OCI-M2 (cell line): Measurements from ENCODE around the gene OR6C2.
"Not testable (repeated sequence)": the region's sequence is repeated elsewhere in the genome, so short reads cannot be mapped to it uniquely, and the experiment has no call there.

ENCODE experiments used
- DNase-seq: peaks from one replicate; lab custom pipeline; 2025; ENCODE audit not compliant: unreplicated experiment; lab: John Stamatoyannopoulos, UW

Gene OR6C2

DNA sequence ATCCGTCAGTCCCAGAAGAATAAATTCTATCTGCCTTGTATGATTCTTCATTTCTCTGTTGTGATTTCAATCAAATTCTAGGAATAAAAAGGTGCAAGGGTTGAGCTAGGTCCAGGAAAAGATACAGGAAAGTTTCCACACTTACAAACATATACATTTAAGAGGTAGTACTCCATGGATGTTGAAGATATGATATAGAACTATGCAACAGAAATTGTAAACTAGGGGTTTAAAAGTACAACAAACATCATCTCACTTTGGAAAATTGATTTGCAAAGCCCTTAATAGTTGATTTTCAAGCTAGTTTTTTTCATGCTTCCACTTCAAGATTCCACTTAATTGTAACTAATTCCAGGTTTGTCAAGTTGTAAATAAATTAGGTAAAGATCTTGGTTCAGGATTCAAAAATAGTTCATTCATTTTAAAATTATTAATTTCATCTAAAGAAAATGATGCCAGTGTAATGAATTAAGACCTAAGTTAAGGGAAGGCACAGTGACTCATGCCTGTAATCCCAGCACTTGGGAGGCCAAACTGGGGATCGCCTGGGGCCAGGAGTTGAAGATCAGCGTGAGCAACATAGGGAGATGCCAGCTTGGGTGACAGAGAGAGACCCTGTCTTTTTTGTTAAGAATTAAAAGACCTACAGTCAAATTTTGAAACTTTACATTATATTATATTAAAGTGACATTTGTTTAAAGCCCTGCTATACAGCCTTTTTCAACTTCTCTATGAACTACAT is 26.4 kb downstream of the OR6C2 start, which contains the start of gene OR6C70:
Gene OR6C70, minus strand, starts transcription at position 51 of the 742 bp plus-strand sequence. Its CDS starts 0 bp downstream, at position 51.
- no peak for DNase-seq

DNA sequence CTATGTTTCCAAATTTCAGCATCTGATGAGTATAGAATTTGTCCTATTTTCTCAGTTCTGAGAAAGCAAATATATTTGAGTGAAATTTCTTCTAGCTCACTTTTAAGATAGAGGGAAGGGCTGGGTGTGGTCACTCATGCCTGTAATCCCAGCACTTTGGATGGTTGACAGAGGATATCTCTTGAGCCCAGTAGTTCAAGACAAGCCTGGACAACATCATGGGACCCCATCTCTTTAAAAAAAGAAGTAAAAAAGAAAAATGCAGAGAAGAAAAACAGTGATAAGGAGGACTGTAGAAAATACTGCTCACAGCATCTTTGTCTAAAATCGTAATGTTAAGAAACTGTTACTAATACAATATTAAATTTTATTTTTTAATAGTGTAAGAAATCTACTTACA is 28.4 kb downstream of the OR6C2 start:
- no peak for DNase-seq

DNA sequence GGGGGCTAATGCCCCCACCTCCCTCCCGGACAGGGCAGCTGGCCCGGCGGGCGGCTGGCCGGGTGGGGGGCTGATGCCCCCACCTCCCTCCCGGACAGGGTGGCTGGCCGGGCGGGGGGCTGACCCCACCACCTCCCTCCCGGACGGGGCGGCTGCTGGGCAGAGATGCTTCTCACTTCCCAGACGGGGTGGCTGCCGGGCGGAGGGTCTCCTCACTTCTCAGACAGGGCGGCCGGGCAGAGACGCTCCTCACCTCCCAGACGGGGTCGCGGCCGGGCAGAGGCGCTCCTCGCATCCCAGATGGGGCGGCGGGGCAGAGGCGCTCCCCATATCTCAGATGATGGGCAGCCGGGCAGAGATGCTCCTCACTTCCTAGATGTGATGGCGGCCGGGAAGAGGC is 35.3 kb downstream of the OR6C2 start:
- DNase-seq, result not testable (repeated sequence)

DNA sequence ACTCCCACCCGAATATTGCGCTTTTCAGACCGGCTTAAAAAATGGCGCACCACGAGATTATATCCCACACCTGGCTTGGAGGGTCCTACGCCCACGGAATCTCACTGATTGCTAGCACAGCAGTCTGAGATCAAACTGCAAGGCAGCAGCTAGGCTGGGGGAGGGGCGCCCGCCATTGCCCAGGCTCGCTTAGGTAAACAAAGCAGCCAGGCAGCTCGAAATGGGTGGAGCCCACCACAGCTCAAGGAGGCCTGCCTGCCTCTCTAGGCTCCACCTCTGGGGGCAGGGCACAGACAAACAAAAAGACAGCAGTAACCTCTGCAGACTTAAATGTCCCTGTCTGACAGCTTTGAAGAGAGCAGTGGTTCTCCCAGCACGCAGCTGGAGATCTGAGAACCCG is 40.4 kb downstream of the OR6C2 start:
- not testable (repeated sequence) for DNase-seq

DNA sequence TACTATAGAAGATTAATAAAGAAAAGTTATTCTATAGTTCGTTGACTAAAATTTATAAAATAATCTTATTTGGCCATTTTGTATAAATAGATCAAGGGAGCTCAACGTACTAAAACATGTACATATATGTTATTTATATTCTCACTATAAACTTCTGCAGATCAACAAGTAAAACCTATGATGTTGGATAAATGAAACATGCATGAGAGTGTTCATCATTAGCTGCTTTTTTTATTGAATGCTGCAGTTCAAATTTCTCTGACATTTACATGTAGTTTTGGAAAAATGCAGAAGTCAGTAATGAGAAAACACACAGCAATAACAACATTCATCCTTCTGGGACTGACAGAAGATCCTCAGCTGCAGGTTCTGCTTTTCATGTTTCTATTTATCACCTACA is 48.2 kb downstream of the OR6C2 start, which contains the start of gene OR6C68:
Gene OR6C68, plus strand, starts transcription at position 301 of the 400 bp plus-strand sequence. Its CDS starts 0 bp downstream, at position 301.
- DNase-seq, result no peak

DNA sequence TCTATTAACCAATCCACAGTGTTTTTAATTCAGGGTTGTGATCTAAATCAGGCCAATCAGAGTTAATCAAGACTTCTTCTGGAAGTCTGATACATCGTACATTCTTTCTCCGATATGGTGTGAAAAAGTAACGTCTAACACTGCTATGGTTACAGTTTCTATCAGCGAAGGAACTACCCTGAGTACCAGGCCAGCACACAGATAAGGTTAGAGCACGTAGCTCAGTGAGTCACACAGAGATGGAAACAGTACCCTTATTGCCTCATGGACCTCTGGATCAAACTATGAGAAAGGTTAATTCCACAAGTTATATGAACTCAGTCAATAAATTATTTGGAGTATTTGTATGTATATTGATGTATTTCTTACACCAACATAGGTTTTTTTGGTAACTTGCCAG is 51.6 kb downstream of the OR6C2 start:
- no peak for DNase-seq

DNA sequence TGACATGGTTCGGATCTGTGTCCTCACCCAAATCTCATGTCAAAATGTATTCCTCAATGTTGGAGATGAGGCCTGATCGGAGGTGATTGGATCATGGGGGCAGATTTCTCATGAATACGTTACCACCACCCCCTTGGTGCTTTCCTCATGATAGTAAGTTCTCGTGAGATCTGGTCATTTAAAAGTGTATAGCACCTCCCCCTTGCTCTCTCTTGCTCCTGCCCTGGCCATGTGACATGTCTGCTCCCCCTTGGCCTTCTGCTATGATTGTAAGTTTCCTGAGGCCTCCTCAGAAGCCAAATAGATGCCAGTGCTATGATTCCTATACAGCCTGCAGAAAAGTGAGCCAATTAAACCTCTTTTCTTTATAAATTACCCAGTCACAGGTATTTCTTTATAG is 55.4 kb downstream of the OR6C2 start:
- no peak for DNase-seq

DNA sequence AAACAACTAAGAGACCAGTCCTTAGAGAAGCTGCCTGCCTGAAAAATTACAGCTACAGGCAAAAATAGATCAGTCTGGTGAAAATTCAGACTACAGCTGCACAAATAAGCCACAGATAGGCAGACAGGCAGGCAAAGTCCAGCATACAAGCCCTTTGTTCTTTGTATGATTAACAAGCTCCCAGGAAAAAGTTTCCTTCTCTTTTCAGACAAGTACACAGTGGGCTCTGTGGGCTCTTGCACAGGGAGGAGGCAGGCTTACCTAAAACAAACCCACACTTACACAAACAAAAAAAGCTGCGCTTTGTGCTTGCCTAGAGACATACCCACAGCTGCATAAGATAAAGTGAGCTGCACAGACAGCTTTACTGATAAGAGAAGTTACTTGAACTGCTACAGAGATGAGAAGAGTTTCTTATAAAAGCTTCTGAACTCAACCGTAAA is 56.0 kb downstream of the OR6C2 start:
- DNase-seq, result no peak

DNA sequence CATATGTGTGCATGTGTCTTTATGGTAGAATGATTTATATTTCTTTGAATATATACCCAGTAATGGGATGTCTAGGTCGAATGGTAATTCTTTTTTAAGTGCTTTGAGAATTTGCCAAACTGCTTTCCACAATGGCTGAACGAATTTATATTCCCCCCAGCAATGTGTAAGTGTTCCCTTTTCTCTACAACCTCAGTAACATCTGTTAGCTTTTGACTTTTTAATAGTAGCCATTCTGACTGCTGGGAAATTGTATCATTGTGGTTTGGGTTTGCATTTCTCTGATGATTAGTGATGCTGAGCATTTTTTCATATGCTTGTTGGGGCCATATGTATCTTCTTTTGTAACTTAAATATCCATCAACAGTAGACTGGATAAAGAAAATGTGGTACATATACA is 57.7 kb downstream of the OR6C2 start:
- DNase-seq, result no peak
